IMR-90 (cell line): ENCODE data around the gene FAM124A. TPM values are rescaled to one million over a fixed set of nuclear protein-coding genes. Genes with fewer than 3 reads are reported as not detected.

Experiments
- ATAC-seq: fragments of 200-7000 bp; cut with Tn5 transposase; 2 replicates; pipeline ENCODE4 v1.9.1; 2020; ENCODE audit warnings: low read depth, mild to moderate bottlenecking, moderate library complexity
- BruUV-seq: library from RNA; stranded (reverse); fragments of 400-500 nt; replicated peaks from 2 replicates; lab custom pipeline; 2021; lab: Mats Ljungman, UMichigan
- CTCF ChIA-PET: fragments of 300-600 bp; formaldehyde crosslinking; extraction: SDS; loops from one replicate; lab custom pipeline; 2021; ENCODE audit warnings: antibody characterized with exemption; lab: Yijun Ruan, JAX
- POLR2A ChIA-PET: fragments of 300-600 bp; sonication (Branson Sonifier 250); formaldehyde crosslinking; loops from one replicate; lab custom pipeline; 2022; ENCODE audit warnings: antibody characterized with exemption; ENCODE audit not compliant: unreplicated experiment; lab: Charles Lee
- DNase-seq: peaks from one replicate; pipeline ENCODE4 v3.0.0; 2013
- H2AFZ ChIP-seq: replicated peaks from 2 replicates; pipeline ENCODE3; 2013; ENCODE audit warnings: low read length, mild to moderate bottlenecking; ENCODE audit not compliant: poor library complexity
- H2AK5ac ChIP-seq: 2 replicates; pipeline ENCODE4 v1.6.1; 2013; ENCODE audit warnings: low read depth, low read length, inconsistent platforms
- H2AK9ac ChIP-seq: replicated peaks from 2 replicates; pipeline ENCODE3; 2013; ENCODE audit warnings: mild to moderate bottlenecking, low read depth, low read length, moderate library complexity; ENCODE audit not compliant: poor library complexity
- H2BK120ac ChIP-seq: 2 replicates; pipeline ENCODE4 v1.6.1; 2013; ENCODE audit warnings: low read depth, low read length, inconsistent platforms
- H2BK15ac ChIP-seq: 3 replicates; pipeline ENCODE4 v1.6.1; 2013; ENCODE audit warnings: low read depth, low read length, inconsistent platforms
- H2BK20ac ChIP-seq: 2 replicates; pipeline ENCODE4 v1.6.1; 2013; ENCODE audit warnings: low read depth, mild to moderate bottlenecking, inconsistent platforms, low read length, moderate library complexity
- H2BK5ac ChIP-seq: 2 replicates; pipeline ENCODE4 v1.6.1; 2013; ENCODE audit warnings: mild to moderate bottlenecking, low read depth, low read length, inconsistent platforms; ENCODE audit not compliant: poor library complexity, severe bottlenecking
- H3K14ac ChIP-seq: replicated peaks from 2 replicates; pipeline ENCODE4 v1.6.1; 2013; ENCODE audit warnings: low read depth, low read length, inconsistent platforms
- H3K18ac ChIP-seq: 2 replicates; pipeline ENCODE4 v1.6.1; 2013; ENCODE audit warnings: low read depth, low read length, control low read depth
- H3K23ac ChIP-seq: 2 replicates; pipeline ENCODE4 v1.6.1; 2013; ENCODE audit warnings: low read depth, low read length, inconsistent platforms
- H3K27ac ChIP-seq: 2 replicates; pipeline ENCODE4 v1.5.1; 2013; ENCODE audit warnings: mild to moderate bottlenecking, control low read depth, low read length; ENCODE audit not compliant: insufficient read depth
- H3K27me3 ChIP-seq: 2 replicates; pipeline ENCODE4 v1.6.1; 2013; ENCODE audit warnings: low read length; ENCODE audit not compliant: control insufficient read depth, insufficient read depth
- H3K36me3 ChIP-seq: 2 replicates; pipeline ENCODE4 v1.6.1; 2013; ENCODE audit warnings: low read length, mixed read lengths; ENCODE audit not compliant: control insufficient read depth, insufficient read depth
- H3K4ac ChIP-seq: 2 replicates; pipeline ENCODE4 v1.6.1; 2013; ENCODE audit warnings: low read depth, low read length, inconsistent platforms
- H3K4me1 ChIP-seq: 2 replicates; pipeline ENCODE4 v1.6.1; 2013; ENCODE audit warnings: low read length, mixed read lengths; ENCODE audit not compliant: control insufficient read depth, insufficient read depth
- H3K4me2 ChIP-seq: 2 replicates; pipeline ENCODE4 v1.6.1; 2013; ENCODE audit warnings: low read depth, mild to moderate bottlenecking, control low read depth, low read length, moderate library complexity
- H3K4me3 ChIP-seq: 2 replicates; pipeline ENCODE4 v1.5.1; 2013; ENCODE audit warnings: low read depth, mild to moderate bottlenecking, control low read depth, low read length, moderate library complexity; ENCODE audit not compliant: insufficient read depth
- H3K56ac ChIP-seq: 2 replicates; pipeline ENCODE4 v1.6.1; 2013; ENCODE audit warnings: low read length, inconsistent platforms; ENCODE audit not compliant: insufficient read depth; ENCODE audit errors: extremely low read depth
- H3K79me1 ChIP-seq, 2 experiments: 2 replicates each; pipeline ENCODE4 v1.6.1; 2013; ENCODE audit warnings: low read length in 2 of 2, inconsistent platforms in 1 of 2, low read depth in 1 of 2
- H3K9ac ChIP-seq: 2 replicates; pipeline ENCODE4 v1.6.1; 2013; ENCODE audit warnings: low read depth, low read length, control low read depth
- H3K9me1 ChIP-seq: 2 replicates; pipeline ENCODE4 v1.6.1; 2013; ENCODE audit warnings: low read length, inconsistent platforms; ENCODE audit not compliant: insufficient read depth
- H3K9me3 ChIP-seq: 2 replicates; pipeline ENCODE4 v1.6.1; 2013; ENCODE audit warnings: low read length; ENCODE audit not compliant: control insufficient read depth, insufficient read depth
- H4K20me1 ChIP-seq: 2 replicates; pipeline ENCODE4 v1.6.1; 2013; ENCODE audit warnings: low read length, inconsistent platforms; ENCODE audit not compliant: insufficient read depth
- H4K5ac ChIP-seq: 2 replicates; pipeline ENCODE4 v1.6.1; 2013; ENCODE audit warnings: mild to moderate bottlenecking, low read depth, low read length, control low read depth
- H4K8ac ChIP-seq, 2 experiments: 2 replicates each; pipeline ENCODE4 v1.6.1; 2013; ENCODE audit warnings: low read depth in 2 of 2, low read length in 2 of 2, control low read depth in 1 of 2, inconsistent platforms in 1 of 2
- H4K91ac ChIP-seq: 2 replicates; pipeline ENCODE4 v1.6.1; 2013; ENCODE audit warnings: low read depth, low read length, inconsistent platforms; ENCODE audit not compliant: insufficient read depth
- BHLHE40 ChIP-seq: fragments of 150-350 bp; IDR thresholded peaks from 2 replicates; pipeline ENCODE4 v1.6.1; 2016; ENCODE audit warnings: mild to moderate bottlenecking, low read depth, low read length
- CEBPB ChIP-seq: IDR thresholded peaks from 2 replicates; pipeline ENCODE4 v1.6.1; 2012; ENCODE audit warnings: low read depth, low read length, improper control_type of control experiment
- CHD1 ChIP-seq: IDR thresholded peaks from 2 replicates; pipeline ENCODE4 v1.6.1; 2012; ENCODE audit warnings: low read depth, low read length, improper control_type of control experiment
- CTCF ChIP-seq: conservative IDR thresholded peaks from 2 replicates; pipeline ENCODE4 v1.5.1; 2012; ENCODE audit warnings: mild to moderate bottlenecking, low read depth, low read length, improper control_type of control experiment
- FOS ChIP-seq: fragments of 150-350 bp; IDR thresholded peaks from 2 replicates; pipeline ENCODE4 v1.6.1; 2016; ENCODE audit warnings: low read depth, low read length
- MAFK ChIP-seq: IDR thresholded peaks from 2 replicates; pipeline ENCODE4 v1.6.1; 2012; ENCODE audit warnings: low read depth, low read length, improper control_type of control experiment
- MAZ ChIP-seq: IDR thresholded peaks from 2 replicates; pipeline ENCODE4 v1.6.1; 2012; ENCODE audit warnings: low read depth, mild to moderate bottlenecking, low read length, improper control_type of control experiment, moderate library complexity, borderline replicate concordance
- MXI1 ChIP-seq: IDR thresholded peaks from 2 replicates; pipeline ENCODE4 v1.6.1; 2012; ENCODE audit warnings: low read depth, mild to moderate bottlenecking, low read length, moderate library complexity, borderline replicate concordance
- NFE2L2 ChIP-seq: fragments of 150-350 bp; IDR thresholded peaks from 2 replicates; pipeline ENCODE4 v1.6.1; 2016; ENCODE audit warnings: low read depth, mild to moderate bottlenecking, low read length
- POLR2A ChIP-seq: IDR thresholded peaks from 2 replicates; pipeline ENCODE4 v1.6.1; 2012; ENCODE audit warnings: mild to moderate bottlenecking, low read depth, low read length
- RAD21 ChIP-seq: IDR thresholded peaks from 2 replicates; pipeline ENCODE4 v1.6.1; 2012; ENCODE audit warnings: low read length, improper control_type of control experiment
- RCOR1 ChIP-seq: IDR thresholded peaks from 2 replicates; pipeline ENCODE4 v1.6.1; 2012; ENCODE audit warnings: mild to moderate bottlenecking, low read length, improper control_type of control experiment; ENCODE audit not compliant: insufficient replicate concordance
- RFX5 ChIP-seq: IDR thresholded peaks from 2 replicates; pipeline ENCODE4 v1.8.0; 2012; ENCODE audit warnings: low read depth, mild to moderate bottlenecking, low read length, moderate library complexity
- SMC3 ChIP-seq: fragments of 150-350 bp; IDR thresholded peaks from 2 replicates; pipeline ENCODE4 v1.6.1; 2016; ENCODE audit warnings: low read depth, mild to moderate bottlenecking, antibody characterized with exemption, low read length, moderate library complexity
- WGBS, 2 experiments: methylation state at CpG; one replicate each; pipeline versions ENCODE4 v1.1.5 to v1.1.7; 2013; ENCODE audit warnings: missing lambda C conversion rate in 2 of 2; ENCODE audit not compliant: insufficient read length in 1 of 2; ENCODE audit errors: extremely low coverage in 2 of 2; 5-methylcytosine and 5-hydroxymethylcytosine counted together
- dilution Hi-C: fragments of 300-500 bp; cut with HindIII; formaldehyde crosslinking; loops from one replicate; pipeline ENCODE4 v1.14.3; 2018; ENCODE audit warnings: low sequenced_read_pairs; ENCODE audit not compliant: unreplicated experiment
- in situ Hi-C: fragments of 300-500 bp; cut with MboI; formaldehyde crosslinking; loops from 3 replicates; pipeline ENCODE4 v1.14.3; 2019; ENCODE audit warnings: low sequenced_read_pairs, inconsistent platforms, mixed read lengths
- intact Hi-C: fragments of 100-400 bp; cut with micrococcal nuclease; formaldehyde crosslinking; loops from 2 replicates; pipeline ENCODE4 v1.10.0; 2022
- polyA plus RNA-seq, 3 experiments: library from polyadenylated mRNA; depleted of rRNA; stranded (reverse); fragments of >200 nt; gene quantifications; 2 replicates each; pipeline ENCODE4 v1.2.3, GENCODE V29; 2012; ENCODE audit warnings: low replicate concordance in 1 of 3
- total RNA-seq: library from RNA; depleted of rRNA; stranded (reverse); fragments of >200 nt; gene quantifications from 2 replicates; pipeline ENCODE4 v1.2.3, GENCODE V29; 2012
- TF ChIP-seq, protein P1 (sequence below): fragments of 150-350 bp; IDR thresholded peaks from 2 replicates; pipeline ENCODE4 v1.6.1; 2017; ENCODE audit warnings: mild to moderate bottlenecking, antibody characterized with exemption, low read length, low read depth
- TF ChIP-seq, protein P2 (sequence below): fragments of 150-350 bp; IDR thresholded peaks from 2 replicates; pipeline ENCODE4 v1.6.1; 2016; ENCODE audit warnings: low read depth, mild to moderate bottlenecking, low read length, moderate library complexity, borderline replicate concordance

Gene FAM124A
- total and polyA plus RNA-seq, 2 of the 4 experiments (the other 2 are of a cell fraction) = 0.03 TPM; not detected in 1

DNA sequence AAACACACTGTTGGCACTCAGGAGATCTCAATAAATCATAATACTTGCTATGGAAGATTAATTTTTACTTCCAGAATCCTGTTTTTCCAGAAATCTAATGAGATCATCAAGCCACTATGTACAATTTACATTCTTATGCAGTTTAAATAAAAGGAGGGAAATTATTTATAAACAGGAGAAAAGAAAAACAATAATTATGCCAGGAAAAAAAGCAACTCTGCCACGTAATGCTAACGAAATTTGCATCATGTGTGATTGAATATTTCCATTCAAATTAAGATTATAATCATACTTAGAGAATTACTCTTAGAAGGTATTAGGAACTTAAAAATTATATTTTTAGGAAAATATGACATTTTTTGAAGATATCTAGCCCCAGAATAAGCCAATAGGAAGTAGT lies 13.0 kb downstream of the FAM124A start:
- H4K91ac ChIP-seq = no peak overlapping the region
- no peak for TF ChIP-seq BHLHE40
- TF ChIP-seq RFX5 = no peak
- no peak for TF ChIP-seq MAZ
- no peak for TF ChIP-seq RCOR1
- TF ChIP-seq FOS = no peak
- no peak for TF ChIP-seq SMC3
- TF ChIP-seq, protein P1, sequence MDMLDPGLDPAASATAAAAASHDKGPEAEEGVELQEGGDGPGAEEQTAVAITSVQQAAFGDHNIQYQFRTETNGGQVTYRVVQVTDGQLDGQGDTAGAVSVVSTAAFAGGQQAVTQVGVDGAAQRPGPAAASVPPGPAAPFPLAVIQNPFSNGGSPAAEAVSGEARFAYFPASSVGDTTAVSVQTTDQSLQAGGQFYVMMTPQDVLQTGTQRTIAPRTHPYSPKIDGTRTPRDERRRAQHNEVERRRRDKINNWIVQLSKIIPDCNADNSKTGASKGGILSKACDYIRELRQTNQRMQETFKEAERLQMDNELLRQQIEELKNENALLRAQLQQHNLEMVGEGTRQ = no peak
- TF ChIP-seq RAD21 = no peak
- TF ChIP-seq, protein P2, sequence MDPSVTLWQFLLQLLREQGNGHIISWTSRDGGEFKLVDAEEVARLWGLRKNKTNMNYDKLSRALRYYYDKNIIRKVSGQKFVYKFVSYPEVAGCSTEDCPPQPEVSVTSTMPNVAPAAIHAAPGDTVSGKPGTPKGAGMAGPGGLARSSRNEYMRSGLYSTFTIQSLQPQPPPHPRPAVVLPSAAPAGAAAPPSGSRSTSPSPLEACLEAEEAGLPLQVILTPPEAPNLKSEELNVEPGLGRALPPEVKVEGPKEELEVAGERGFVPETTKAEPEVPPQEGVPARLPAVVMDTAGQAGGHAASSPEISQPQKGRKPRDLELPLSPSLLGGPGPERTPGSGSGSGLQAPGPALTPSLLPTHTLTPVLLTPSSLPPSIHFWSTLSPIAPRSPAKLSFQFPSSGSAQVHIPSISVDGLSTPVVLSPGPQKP = no peak
- no peak for TF ChIP-seq NFE2L2
- TF ChIP-seq CHD1 = no peak
- TF ChIP-seq MXI1 = no peak
- no peak for TF ChIP-seq CEBPB
- TF ChIP-seq MAFK = no peak
- TF ChIP-seq CTCF = no peak
- no peak for TF ChIP-seq POLR2A
- H2BK15ac ChIP-seq = no peak overlapping the region
- no peak overlapping the region for H3K56ac ChIP-seq
- H4K20me1 ChIP-seq = no peaks in the 10 kb centered on the region
- H3K36me3 ChIP-seq = no peaks in the 10 kb centered on the region
- H3K9ac ChIP-seq = no peak overlapping the region
- no peak overlapping the region for H3K27ac ChIP-seq
- no TSS peak for BruUV-seq
- H3K4me1 ChIP-seq = peaks cover 2% of the 10 kb centered on the region; the same call in 1 of the 2 replicates
- H2BK120ac ChIP-seq = no peak overlapping the region
- POLR2A ChIA-PET = no interaction called here
- 0 out of 2 replicates have a peak, but pooled peaks cover 3% of the 10 kb centered on the region for H3K9me3 ChIP-seq
- CTCF ChIA-PET = no interaction called here
- H4K8ac ChIP-seq = no peak overlapping the region
- no peaks in the 10 kb centered on the region for H3K79me1 ChIP-seq
- intact Hi-C loops = no loop called here
- H3K4ac ChIP-seq = no peak overlapping the region
- ATAC-seq (no peak), DNase-seq (no peak)
- no peak overlapping the region for H2BK5ac ChIP-seq
- H2BK20ac ChIP-seq = no peak overlapping the region
- dilution Hi-C loops = no loop called here
- in situ Hi-C loops = no loop called here
- no peak overlapping the region for H3K4me2 ChIP-seq
- no peak overlapping the region for H3K4me3 ChIP-seq
- no peaks in the 10 kb centered on the region for H3K9me1 ChIP-seq
- no peak overlapping the region for H2AFZ ChIP-seq
- H3K23ac ChIP-seq = no peak overlapping the region
- H2AK5ac ChIP-seq = no peak overlapping the region
- WGBS, 2 experiments = no CpG with 5 or more reads among the region's 2 CpGs
- no peak overlapping the region for H3K14ac ChIP-seq
- no peak overlapping the region for H4K5ac ChIP-seq
- H3K27me3 ChIP-seq = peaks cover 34% of the 10 kb centered on the region
- H2AK9ac ChIP-seq = no peak overlapping the region
- H3K18ac ChIP-seq = no peak overlapping the region
